Prostate gland (tissue), 2 donors: Measurements from ENCODE around the gene LUC7L2.

ENCODE experiments used
- CTCF ChIP-seq, 4 experiments: fragments of 200-600 bp in 2 of 4; fragments of 450-650 bp in 2 of 4; sonication (generic) in 2 of 4; IDR thresholded peaks; 1 replicate in 3 of 4; 2 replicates in 1 of 4; pipeline ENCODE4 v1.5.1; 2016 to 2019; ENCODE audit warnings: antibody characterized with exemption in 4 of 4, mild to moderate bottlenecking in 2 of 4, moderate library complexity in 2 of 4
- POLR2AphosphoS5 ChIP-seq: sonication (generic); formaldehyde crosslinking; IDR thresholded peaks from one replicate; pipeline ENCODE4 v1.6.1; 2017; ENCODE audit warnings: antibody characterized with exemption

- TF ChIP-seq CTCF (IDR thresholded peaks at IDR 0.05) (no peak), POLR2AphosphoS5 (no peak)
Observed at GRCh38 chr7:139397192-139397591, 37.5 kb downstream of the LUC7L2 start.
